ENCODE measurements around the gene GXYLT1. TPM values are rescaled to one million over a fixed set of nuclear protein-coding genes. Genes with fewer than 3 reads are reported as not detected.
"Not testable (repeated sequence)": the region's sequence is repeated elsewhere in the genome, so short reads cannot be mapped to it uniquely, and the experiment has no call there.

The GXYLT1 gene, protein sequence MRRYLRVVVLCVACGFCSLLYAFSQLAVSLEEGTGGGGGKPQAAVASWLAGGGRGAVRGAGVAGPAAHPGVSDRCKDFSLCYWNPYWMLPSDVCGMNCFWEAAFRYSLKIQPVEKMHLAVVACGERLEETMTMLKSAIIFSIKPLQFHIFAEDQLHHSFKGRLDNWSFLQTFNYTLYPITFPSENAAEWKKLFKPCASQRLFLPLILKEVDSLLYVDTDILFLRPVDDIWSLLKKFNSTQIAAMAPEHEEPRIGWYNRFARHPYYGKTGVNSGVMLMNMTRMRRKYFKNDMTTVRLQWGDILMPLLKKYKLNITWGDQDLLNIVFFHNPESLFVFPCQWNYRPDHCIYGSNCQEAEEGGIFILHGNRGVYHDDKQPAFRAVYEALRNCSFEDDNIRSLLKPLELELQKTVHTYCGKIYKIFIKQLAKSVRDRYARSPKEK
- 4.6 and 6.3 TPM in 2 replicates for total RNA-seq (2014; rRNA removed; shearing (Covaris generic))

DNA sequence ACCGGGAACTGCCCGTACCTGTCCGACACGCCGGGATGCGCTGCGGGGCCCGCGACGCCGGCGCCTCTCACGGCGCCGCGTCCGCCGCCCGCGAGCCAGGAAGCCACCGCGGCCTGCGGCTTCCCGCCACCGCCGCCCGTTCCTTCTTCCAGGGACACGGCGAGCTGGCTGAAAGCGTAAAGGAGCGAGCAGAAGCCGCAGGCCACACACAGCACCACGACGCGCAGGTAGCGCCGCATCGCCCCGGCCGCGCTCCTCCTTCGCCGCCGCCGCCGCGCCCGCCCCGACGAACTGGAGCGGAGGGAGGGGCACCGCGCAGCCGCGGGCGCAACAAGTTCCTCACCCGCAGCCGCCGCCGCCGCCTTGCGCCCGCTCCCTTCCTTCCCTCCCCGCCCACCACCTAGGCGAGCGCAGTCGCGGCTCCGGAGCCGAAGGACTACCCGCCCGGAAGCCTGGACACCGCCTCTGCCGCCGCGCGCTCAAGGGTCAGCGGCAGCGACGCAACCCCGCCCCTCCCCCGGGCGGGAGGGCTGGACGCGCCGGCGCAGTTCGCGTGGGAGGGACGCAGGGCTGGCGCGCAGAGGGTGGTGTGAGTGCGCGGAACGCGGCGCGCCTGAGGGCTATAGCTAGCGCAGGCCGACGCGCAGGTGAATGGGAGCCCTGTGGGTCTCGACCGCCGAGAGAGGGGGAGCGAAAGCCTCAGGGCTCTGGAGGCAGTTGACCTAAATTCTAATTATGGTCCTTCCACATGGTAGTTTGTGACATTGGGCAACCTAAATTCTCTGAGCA, at the start of gene GXYLT1:
Gene GXYLT1, minus strand, starts transcription at position 467 of the 789 bp plus-strand sequence. Its CDS starts 228 bp downstream, at position 239.
- peak; percentile 94 for DNase-seq (ENCODE audit: low spot score)

- DNase-seq (ENCODE audit: low spot score): no peak
Measured at GRCh38 chr12:42192686-42193085, 48.0 kb upstream of the GXYLT1 start.

GRCh38 chr12:42192258-42192657, 47.6 kb upstream of the GXYLT1 start:
- no peak for DNase-seq (ENCODE audit: low spot score)

DNA sequence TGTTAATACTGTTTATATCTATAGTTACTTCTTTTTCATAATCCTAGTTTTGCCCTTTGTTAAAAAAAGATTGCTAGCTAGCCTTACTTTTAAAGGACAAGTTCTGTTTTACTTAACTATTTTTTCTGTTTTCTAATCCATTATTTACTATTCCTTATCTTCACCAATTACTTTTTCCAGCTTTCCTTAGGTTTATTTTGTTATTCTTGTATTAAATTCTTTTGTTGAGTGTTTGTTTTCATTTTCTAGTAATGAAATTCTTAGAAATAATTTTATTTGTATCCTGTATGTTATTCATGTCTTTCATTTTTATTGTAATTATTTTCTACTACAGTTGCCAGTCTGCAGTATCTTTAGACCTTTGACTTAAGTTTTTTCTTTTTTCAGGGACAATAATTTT, 45.7 kb upstream of the GXYLT1 start:
- DNase-seq (ENCODE audit: low spot score): no peak

GRCh38 chr12:42188275-42188674, 43.6 kb upstream of the GXYLT1 start:
- DNase-seq (ENCODE audit: low spot score): not testable (repeated sequence)

DNA sequence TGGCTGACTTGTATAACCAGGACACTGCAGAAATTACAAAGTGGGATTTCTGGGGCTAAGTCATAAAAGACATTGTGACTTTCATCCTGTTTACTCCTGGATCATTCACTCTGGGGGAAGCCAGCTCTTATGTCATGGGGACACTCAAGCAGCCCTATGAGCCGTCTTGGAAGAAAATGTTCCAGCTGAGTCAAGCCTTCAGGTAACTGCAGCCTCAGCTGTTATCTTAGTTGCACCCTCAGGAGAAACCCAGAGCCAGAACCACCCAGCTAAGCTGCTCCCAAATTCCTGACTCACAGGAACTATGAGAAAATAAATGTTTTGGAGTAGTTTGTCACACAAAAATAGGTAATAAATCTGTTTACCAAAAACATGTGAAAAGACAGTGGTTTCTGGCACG, 43.1 kb upstream of the GXYLT1 start:
- DNase-seq (ENCODE audit: low spot score): no peak

DNA sequence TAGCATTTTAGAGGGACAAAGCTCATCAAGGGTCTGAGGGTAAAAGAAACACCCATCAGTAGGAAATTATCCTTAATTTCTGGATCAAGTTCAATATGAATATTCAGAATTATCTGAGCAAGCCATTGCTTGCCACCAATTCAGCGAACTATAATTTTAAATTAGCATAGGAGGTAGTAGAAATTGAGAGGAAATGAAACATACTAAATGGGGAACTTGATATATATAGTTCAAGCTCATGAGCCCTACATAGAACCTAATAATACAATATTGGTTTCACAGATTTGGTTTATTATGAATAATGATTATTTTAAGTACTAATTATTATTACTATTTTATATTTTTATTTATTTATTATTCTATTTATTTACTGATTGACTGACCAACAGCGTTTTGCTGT, 42.1 kb upstream of the GXYLT1 start:
- no peak for DNase-seq (ENCODE audit: low spot score)

DNA sequence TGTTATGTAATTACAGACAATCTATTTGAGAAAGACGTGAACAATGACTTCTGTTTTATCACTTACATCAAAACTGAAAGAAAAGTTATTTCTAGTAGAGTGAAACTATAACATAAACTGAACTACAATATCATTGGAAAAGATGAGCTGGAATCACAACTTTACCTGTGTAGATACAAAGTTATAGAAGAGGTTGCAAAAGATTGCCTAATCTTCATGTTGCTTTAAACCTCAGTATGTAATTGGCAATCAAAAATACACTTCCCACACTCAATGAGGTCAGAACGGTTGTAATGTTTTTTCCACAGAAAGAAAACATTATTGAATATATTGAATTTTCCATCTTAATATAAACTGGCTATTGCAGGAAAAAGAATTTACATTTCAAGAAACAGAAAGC, 37.7 kb upstream of the GXYLT1 start:
- no peak for DNase-seq (ENCODE audit: low spot score)

- DNase-seq (ENCODE audit: low spot score): no peak
Measured at GRCh38 chr12:42180990-42181596, 36.4 kb upstream of the GXYLT1 start.

DNA sequence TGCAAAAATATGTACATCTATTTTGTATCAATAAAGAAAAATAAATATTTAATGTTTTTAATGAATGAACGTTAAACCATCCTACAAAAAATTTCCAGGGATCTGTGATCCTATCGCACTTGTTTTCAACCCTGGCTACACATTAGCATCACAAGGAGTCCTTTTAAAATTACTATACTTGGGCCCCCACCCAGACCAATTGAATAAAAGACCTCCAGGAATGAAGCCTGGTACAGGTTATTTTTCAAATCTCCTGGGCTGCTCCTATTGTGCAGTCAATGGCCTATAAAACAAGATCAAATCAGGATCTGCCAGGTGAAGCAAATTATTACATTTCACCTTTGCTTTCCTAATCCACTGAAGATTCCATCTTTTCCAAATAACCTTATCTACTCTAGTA, 33.4 kb upstream of the GXYLT1 start:
- no peak for DNase-seq (ENCODE audit: low spot score)

DNA sequence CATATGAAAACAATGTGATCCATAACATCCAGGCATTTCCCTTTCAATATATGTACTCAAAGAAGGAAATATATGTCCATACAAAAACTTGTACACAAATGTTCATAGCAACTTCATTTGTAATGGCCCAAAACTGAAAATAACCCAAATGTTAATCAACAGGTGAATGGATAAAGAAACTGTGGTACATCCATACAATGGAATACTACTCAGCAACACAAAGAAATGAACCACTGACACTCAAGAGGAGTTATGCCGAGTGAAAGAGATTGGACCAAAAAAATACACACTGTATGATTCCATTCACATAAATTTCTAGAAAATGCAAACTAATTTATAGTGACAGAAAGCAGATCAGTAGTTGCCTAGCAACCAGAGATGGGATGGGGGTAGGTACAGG, 30.3 kb upstream of the GXYLT1 start:
- DNase-seq (ENCODE audit: low spot score): no peak

GRCh38 chr12:42173961-42174521, 29.4 kb upstream of the GXYLT1 start:
- DNase-seq (ENCODE audit: low spot score): no peak

DNA sequence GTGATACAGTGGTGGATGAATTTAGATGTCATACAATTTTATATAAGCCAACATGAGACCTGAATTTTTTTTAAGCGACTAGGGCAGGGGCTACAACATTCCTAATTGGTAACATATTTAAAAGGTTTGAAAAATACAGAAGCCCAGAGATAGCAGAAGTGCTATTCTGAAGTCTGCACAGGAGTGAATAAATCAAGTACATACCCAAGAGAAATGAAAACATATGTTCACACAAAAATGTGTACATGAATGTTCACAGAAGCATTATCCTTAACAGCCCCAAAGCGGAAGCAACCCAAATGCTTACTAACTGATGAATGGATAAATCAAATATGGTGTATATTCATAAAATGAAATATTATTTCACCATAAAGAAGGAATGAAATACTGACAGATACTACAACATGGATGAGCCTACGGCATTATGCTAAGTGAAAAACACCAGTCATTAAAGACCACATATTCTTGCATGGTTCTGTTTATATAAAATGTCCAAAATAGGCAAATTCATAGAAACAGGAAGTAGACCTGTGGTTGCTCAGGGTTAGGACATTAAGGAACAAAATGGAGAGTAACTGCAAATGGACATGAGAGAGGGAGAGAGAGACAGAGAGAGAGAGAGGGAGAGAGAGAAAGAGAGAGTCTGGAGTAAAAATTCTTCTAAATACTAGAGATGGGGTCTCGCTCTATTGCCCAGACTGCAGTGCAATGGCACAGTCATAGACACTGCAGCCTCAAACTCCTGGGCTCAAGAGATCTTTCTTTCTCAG, 28.0 kb upstream of the GXYLT1 start:
- DNase-seq (ENCODE audit: low spot score): no peak

- DNase-seq (ENCODE audit: low spot score): no peak
Measured at GRCh38 chr12:42167711-42168110, 23.0 kb upstream of the GXYLT1 start.

DNA sequence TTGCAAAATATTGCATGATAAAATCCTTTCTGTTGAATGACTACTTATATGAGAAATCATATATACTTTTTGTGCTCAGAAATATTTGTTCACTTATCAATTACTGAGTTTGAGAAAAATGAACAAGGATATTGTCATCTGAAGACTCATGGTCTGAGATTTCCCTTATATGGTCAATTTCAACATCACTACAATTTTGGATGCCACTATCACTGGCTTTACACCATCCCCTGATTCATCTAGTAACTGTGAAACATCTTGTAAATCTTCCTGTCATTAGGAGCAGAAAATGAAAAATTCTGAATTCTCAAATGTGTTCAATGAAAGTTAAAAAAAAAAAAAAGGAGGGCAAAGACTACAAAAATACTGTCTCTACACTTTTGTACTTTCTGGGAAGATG, 21.8 kb upstream of the GXYLT1 start:
- DNase-seq (ENCODE audit: low spot score): no peak

- no peak for DNase-seq (ENCODE audit: low spot score)
Measured at GRCh38 chr12:42163913-42164312, 19.2 kb upstream of the GXYLT1 start.

DNA sequence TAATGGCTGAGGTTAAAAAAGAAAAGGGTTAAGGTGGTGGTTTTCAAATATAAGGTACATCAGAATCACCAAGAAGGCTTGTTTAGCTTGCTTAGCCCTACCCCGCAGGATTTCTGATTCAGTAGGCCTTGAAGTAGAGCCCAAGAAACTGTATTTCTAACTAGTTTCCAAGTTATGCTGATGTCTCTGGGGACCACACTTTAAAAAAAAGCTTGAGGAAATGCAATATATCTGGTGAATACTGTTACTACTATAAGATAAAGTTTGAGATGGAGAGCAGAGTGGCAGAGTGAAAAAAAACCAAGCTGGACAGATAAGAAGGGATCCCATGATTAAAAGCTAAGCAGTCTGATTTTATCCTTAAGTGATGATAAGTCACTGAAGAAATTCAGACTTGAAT, 18.3 kb upstream of the GXYLT1 start:
- no peak for DNase-seq (ENCODE audit: low spot score)

- DNase-seq (ENCODE audit: low spot score): no peak
Measured at GRCh38 chr12:42162193-42162592, 17.5 kb upstream of the GXYLT1 start.

GRCh38 chr12:42161529-42161928, 16.9 kb upstream of the GXYLT1 start:
- no peak for DNase-seq (ENCODE audit: low spot score)

DNA sequence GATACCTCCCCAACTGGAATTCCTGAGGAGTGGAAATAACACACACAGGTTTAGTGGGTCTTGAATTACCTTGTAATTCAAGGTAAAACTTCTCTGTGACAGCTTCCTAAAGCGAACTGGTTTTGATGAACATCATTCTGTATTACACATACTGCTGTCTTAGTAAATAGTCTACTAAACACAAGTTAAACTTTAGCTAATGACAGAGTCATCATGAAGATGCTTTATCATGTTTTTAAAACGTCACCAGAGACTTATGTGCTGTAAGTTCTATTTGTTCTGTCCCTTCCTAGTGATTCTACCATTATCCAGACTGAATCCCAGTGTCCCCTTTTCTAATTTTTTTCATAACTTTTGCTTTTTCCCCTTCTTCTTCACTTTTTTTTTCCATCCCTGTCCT, 11.6 kb upstream of the GXYLT1 start:
- DNase-seq (ENCODE audit: low spot score): no peak

DNA sequence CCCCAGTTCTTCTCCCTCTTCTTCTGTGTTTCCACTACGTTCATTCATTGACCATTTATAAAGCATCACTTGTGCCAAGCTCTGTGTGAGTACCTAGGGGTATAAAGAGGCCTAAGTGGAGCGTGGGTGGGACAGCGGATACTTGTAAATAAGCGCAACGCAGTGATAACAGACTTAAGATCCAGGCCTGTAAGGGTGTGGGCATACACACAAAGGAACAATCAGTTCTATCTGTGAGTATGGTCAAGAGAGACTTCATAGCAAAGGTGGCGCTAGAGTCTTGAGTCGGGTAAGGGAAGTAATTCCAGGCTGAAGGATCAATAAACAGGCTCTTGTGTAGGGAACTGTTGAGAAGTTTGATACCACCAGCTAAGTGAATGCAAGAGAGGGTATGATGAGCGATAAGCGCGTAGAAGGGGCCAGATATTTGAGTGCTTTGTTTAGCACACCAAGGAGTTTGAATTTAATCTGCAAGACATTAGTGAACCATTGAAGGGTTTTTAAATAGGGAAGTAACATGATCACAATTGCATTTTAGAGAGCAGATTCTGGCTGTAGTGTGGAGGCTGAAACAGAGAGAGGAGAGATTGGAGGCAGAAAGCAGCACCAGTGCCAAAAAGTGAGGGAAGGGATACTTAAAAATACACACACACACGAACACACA, 1.0 kb upstream of the GXYLT1 start:
- peak; percentile 70 for DNase-seq (ENCODE audit: low spot score)
